LNCAP (cell line): Measurements from ENCODE around the gene PRICKLE4.
A peak's percentile ranks its signal among the peaks of the same experiment; 100 is the strongest.

Source experiments
- CTCF ChIP-seq: fragments of 450-650 bp; IDR thresholded peaks from 2 replicates; pipeline ENCODE4 v1.5.1; 2017; ENCODE audit warnings: mild to moderate bottlenecking

PRICKLE4 gene

DNA sequence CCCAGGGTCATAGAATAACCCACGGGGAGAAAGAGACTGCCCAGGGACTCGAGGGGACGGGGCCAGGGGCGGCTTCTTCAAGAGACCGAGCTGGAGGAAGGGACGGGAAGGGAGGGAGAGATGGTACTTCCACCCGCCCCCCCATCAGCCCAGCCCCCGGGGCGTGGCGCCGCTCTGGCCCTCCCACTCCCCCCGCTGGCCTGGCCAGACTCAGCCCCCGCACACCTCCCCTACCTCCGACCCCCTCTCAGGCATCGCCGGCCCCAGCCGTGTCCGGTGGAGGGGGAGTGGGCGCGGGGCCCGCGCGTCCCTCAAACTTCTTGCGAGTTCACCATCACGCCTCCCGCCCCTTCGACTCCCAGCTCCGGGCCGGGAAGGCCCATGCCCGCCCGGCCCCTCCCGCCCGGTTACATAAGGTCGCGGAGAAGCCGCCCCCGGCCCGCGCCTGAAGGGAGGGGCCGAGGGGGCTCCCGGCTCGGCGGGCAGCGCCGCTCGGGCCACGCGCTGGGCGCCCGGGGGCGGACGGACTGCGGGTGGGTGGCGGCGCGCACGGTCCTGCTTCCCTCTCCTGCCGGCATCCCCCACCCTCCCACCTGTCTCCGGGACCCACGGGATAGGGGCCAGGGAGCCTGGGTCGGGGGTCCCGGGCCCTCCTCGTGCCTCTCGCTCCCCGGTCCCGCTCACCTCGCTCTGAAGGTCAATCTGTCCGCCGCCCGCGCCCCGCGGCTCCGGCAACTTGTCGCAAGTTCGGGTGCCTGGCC, 45.7 kb upstream of the PRICKLE4 start:
- TF ChIP-seq CTCF, result no peak

GRCh38 chr6:41735427-41736185, 45.0 kb upstream of the PRICKLE4 start, which contains the start of gene TFEB:
TFEB (minus strand) TSS chr6:41735608; CDS start chr6:41691213, 44,395 bp downstream.
- peak; percentile 91 for TF ChIP-seq CTCF

DNA sequence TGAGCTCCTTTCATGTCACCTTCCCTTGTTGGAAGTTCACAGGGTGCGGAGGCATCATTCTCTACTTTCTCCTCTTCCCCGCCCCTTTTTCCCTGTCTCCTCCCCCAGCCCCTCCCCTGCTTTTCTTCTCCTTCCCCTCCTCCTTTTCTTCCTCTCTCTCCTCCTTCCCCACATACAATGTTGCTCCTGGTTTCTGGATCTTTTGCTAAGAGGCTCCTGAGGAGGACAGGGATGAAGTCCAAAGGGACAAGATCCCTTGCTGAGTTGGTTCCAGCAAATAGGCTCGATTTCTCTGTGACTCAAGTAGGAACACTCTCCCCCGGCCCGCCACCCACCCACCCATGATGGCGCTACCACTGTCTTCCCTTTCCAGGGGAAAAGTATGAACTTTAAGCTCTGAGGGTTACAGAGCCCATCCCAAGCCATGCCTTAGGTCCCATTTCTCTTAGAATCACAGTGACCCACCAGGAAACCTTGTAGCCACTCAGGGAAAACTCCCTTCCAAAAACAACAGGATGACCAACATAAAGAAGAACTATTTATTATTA, 44.3 kb upstream of the PRICKLE4 start:
- TF ChIP-seq CTCF, result no peak

DNA sequence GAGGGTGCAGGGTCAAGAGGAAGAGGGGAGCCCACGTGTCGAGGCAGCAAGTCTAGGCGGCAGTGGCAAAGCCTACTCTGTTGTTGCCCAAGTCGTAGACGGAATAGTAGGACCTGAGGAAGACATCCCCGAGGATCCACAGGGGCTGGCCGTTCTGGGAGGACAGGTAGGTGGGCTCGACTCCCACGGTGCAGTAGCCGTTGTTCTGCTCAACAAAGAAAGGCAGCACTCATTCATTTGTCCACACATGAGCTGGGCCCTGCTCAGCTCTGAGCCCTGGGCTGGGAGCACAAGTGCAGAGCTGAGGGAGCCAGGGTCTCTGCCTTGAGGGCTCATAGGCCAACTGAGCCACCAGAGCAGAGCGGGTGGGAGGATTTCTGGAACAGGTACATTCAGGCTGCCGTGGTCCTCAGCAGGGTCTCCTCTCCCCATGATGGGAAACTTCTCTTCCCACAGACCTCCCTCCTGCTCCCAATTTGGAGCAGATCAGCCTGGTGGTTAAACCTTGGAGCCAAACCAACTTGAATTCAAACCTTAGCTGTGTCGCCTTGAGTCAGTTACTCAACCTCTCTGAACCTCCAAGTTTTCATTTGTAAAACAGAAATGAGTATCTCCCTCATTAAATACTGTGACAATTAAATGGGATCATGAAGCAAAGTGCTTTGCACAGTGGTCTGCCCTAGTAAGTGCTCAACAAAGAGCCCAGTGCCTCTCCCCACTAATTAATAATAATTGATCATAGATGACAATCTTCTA, 43.6 kb upstream of the PRICKLE4 start:
- no peak for TF ChIP-seq CTCF

DNA sequence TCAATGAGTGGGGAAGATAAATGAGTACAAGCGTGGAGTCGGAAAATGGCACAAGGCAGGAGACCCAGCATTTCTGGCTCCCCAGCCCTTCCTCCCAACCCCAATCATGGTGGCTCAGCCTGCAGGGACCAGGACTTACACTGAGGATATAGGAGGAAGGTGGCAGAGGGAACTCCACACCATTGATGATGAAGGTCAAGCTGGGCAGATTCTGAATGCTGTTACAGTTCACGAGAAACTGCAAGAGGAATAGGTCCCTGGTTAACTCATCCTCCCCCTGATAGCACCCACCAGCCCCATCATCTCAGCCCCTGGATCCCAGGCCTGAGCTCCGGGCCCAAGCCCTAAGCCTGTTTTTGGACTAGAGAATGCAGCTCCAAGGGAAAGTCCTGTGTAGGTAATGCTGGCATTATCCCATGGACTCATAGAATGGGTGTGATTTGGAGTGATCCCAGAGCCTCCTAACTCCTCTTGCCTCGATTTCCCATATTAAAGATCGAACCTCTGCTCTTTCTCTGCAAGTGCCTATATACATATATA, 42.9 kb upstream of the PRICKLE4 start:
- TF ChIP-seq CTCF, result no peak

GRCh38 chr6:41739041-41739440, 41.5 kb upstream of the PRICKLE4 start:
- no peak for TF ChIP-seq CTCF
